ENCODE measurements around the gene SLC16A3.
A peak's percentile ranks its signal among the peaks of the same experiment; 100 is the strongest.
"Not testable (repeated sequence)": the region's sequence is repeated elsewhere in the genome, so short reads cannot be mapped to it uniquely, and the experiment has no call there.

Gene SLC16A3

GRCh38 chr17:82255402-82255972 lies 26.6 kb downstream of the SLC16A3 start:
- Histone ChIP-seq H3K36me3 (ENCODE audit: insufficient read depth, low read length) (peaks cover 77% of the 10 kb centered on the region), H3K9ac (ENCODE audit: low read depth, low read length) (no peak overlapping the region), H3K4me3 (ENCODE audit: low read length) (no peak overlapping the region), H3K4me1 (ENCODE audit: control insufficient read depth, insufficient read depth, low read length) (peaks cover 10% of the 10 kb centered on the region), H3K27me3 (ENCODE audit: control insufficient read depth, insufficient read depth, low read length) (no peaks in the 10 kb centered on the region), H3K9me3 (replicated peaks; ENCODE audit: low read length) (no peaks in the 10 kb centered on the region), H3K4me2 (ENCODE audit: low read length) (no peak overlapping the region)

GRCh38 chr17:82256242-82256885 lies 27.5 kb downstream of the SLC16A3 start:
- Histone ChIP-seq H3K4me2 (ENCODE audit: low read length) (no peak overlapping the region), H3K9ac (ENCODE audit: low read depth, low read length) (no peak overlapping the region), H3K27me3 (ENCODE audit: control insufficient read depth, insufficient read depth, low read length) (no peaks in the 10 kb centered on the region), H3K9me3 (replicated peaks; ENCODE audit: low read length) (no peaks in the 10 kb centered on the region), H3K4me1 (ENCODE audit: control insufficient read depth, insufficient read depth, low read length) (peaks cover 10% of the 10 kb centered on the region), H3K4me3 (ENCODE audit: low read length) (no peak overlapping the region), H3K36me3 (ENCODE audit: insufficient read depth, low read length) (peaks cover 77% of the 10 kb centered on the region)

DNA sequence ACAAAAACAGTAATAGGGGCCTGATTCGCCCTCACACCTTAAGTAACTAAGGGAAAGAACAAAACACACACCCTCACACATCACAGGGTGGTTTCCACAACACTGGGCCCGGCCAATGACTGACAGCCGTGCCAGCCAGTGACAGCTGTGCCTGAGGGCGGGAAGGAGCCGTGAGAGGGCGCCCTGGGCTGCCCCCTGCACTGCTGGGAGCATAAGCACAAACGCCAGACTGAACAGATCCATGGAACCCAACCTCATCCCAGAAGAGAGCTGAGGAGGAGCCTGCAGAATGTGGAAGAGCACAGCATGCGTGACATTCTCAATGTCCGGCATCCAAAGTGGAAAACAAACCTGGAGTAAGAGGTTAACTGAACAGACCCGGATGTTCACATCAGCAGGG lies 28.6 kb downstream of the SLC16A3 start:
- peaks cover 10% of the 10 kb centered on the region for H3K4me1 ChIP-seq (ENCODE audit: control insufficient read depth, insufficient read depth, low read length)
- no peaks in the 10 kb centered on the region for H3K27me3 ChIP-seq (ENCODE audit: control insufficient read depth, insufficient read depth, low read length)
- no peak overlapping the region for H3K9ac ChIP-seq (ENCODE audit: low read depth, low read length)
- H3K4me2 ChIP-seq (ENCODE audit: low read length) = no peak overlapping the region
- H3K36me3 ChIP-seq (ENCODE audit: insufficient read depth, low read length) = peaks cover 77% of the 10 kb centered on the region
- no peaks in the 10 kb centered on the region for H3K9me3 ChIP-seq (replicated peaks; ENCODE audit: low read length)
- no peak overlapping the region for H3K4me3 ChIP-seq (ENCODE audit: low read length)

DNA sequence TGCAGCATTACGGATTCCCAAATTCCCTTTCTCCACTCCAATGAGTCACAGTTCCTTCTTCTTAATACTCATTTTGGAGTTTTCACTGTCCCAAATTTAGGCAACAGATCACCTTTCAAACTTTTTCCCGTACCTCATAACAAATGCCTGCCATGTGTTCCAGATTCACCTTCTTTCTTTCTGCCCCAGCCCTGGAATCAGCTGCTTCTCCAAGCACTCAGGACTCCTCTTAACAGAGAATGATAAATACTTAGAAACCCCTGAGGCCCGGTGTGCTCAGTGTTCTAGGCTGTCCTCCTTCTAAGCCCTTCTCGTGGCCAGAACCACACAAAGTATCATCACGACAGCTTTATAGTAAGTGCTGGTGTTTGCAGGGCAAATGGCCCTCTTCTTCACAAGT lies 29.7 kb downstream of the SLC16A3 start:
- Histone ChIP-seq H3K27me3 (ENCODE audit: control insufficient read depth, insufficient read depth, low read length) (no peaks in the 10 kb centered on the region), H3K36me3 (ENCODE audit: insufficient read depth, low read length) (peaks cover 77% of the 10 kb centered on the region)

GRCh38 chr17:82259972-82260961 lies 31.4 kb downstream of the SLC16A3 start:
- not testable (repeated sequence) for H3K9me3 ChIP-seq (replicated peaks; ENCODE audit: low read length); H3K4me3 ChIP-seq (ENCODE audit: low read length); H3K9ac ChIP-seq (ENCODE audit: low read depth, low read length); H3K27me3 ChIP-seq (ENCODE audit: control insufficient read depth, insufficient read depth, low read length); H3K4me2 ChIP-seq (ENCODE audit: low read length); H3K4me1 ChIP-seq (ENCODE audit: control insufficient read depth, insufficient read depth, low read length)
- peaks cover 87% of the 10 kb centered on the region for H3K36me3 ChIP-seq (ENCODE audit: insufficient read depth, low read length)

More for the DNA sequence above, 29.7 kb downstream of the SLC16A3 start:
- Histone ChIP-seq H3K9me3 (replicated peaks; ENCODE audit: low read length) (no peaks in the 10 kb centered on the region), H3K4me1 (ENCODE audit: control insufficient read depth, insufficient read depth, low read length) (peaks cover 10% of the 10 kb centered on the region), H3K4me3 (ENCODE audit: low read length) (no peak overlapping the region), H3K4me2 (ENCODE audit: low read length) (no peak overlapping the region), H3K9ac (ENCODE audit: low read depth, low read length) (no peak overlapping the region)

DNA sequence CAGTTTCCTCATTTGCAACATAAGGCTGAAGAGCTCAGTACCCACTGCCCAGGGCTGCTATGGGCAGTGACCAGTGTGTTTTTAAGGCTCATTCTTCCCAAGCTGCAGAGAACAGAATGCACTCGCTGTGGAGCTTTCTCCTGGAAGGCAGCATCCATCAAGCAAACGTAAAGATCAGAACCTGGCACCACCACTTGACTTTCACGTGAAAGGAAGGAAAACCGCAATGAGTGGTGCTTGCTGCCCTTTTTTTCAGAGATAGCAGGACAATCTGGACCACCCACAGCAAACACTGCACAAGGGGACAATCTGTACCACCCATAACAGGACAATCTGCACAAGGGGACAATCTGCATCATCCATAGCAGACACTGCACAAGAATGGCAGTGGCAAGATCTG lies 33.5 kb downstream of the SLC16A3 start:
- Histone ChIP-seq H3K9me3 (replicated peaks; ENCODE audit: low read length) (no peaks in the 10 kb centered on the region), H3K4me2 (ENCODE audit: low read length) (no peak overlapping the region), H3K36me3 (ENCODE audit: insufficient read depth, low read length) (peaks cover 80% of the 10 kb centered on the region), H3K9ac (ENCODE audit: low read depth, low read length) (no peak overlapping the region), H3K4me3 (ENCODE audit: low read length) (no peak overlapping the region), H3K4me1 (ENCODE audit: control insufficient read depth, insufficient read depth, low read length) (peaks cover 28% of the 10 kb centered on the region), H3K27me3 (ENCODE audit: control insufficient read depth, insufficient read depth, low read length) (no peaks in the 10 kb centered on the region)

DNA sequence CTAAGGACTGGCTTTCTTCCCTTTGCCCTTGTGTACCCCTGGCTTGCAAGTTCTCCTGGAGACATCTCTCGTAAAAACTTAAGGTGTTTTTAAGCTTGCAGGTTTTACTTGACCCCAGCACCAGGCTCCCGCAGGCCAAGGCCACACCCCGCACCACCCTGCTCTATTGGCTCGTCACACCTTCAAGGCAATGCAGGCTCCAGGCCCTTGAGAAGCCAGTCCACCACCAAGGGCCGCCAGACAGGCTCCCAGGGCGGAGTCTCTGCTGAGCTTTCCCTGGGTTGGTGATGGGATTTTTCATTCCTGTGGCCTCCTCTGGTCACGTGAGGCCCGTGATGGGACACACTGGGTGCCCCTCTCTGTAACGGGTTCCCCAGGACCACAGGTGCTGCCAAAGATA lies 34.8 kb downstream of the SLC16A3 start:
- Histone ChIP-seq H3K4me2 (ENCODE audit: low read length) (no peak overlapping the region), H3K27me3 (ENCODE audit: control insufficient read depth, insufficient read depth, low read length) (no peaks in the 10 kb centered on the region), H3K9me3 (replicated peaks; ENCODE audit: low read length) (no peaks in the 10 kb centered on the region), H3K36me3 (ENCODE audit: insufficient read depth, low read length) (peaks cover 77% of the 10 kb centered on the region), H3K9ac (ENCODE audit: low read depth, low read length) (no peak overlapping the region), H3K4me3 (ENCODE audit: low read length) (no peak overlapping the region), H3K4me1 (ENCODE audit: control insufficient read depth, insufficient read depth, low read length) (peaks cover 30% of the 10 kb centered on the region)

GRCh38 chr17:82266142-82266541 lies 37.3 kb downstream of the SLC16A3 start:
- Histone ChIP-seq H3K9ac (ENCODE audit: low read depth, low read length) (peak overlapping the region; percentile 72), H3K36me3 (ENCODE audit: insufficient read depth, low read length) (peaks cover 74% of the 10 kb centered on the region), H3K4me1 (ENCODE audit: control insufficient read depth, insufficient read depth, low read length) (peaks cover 54% of the 10 kb centered on the region), H3K4me2 (ENCODE audit: low read length) (peak overlapping the region; percentile 14), H3K4me3 (ENCODE audit: low read length) (no peak overlapping the region), H3K27me3 (ENCODE audit: control insufficient read depth, insufficient read depth, low read length) (no peaks in the 10 kb centered on the region), H3K9me3 (replicated peaks; ENCODE audit: low read length) (no peaks in the 10 kb centered on the region)

DNA sequence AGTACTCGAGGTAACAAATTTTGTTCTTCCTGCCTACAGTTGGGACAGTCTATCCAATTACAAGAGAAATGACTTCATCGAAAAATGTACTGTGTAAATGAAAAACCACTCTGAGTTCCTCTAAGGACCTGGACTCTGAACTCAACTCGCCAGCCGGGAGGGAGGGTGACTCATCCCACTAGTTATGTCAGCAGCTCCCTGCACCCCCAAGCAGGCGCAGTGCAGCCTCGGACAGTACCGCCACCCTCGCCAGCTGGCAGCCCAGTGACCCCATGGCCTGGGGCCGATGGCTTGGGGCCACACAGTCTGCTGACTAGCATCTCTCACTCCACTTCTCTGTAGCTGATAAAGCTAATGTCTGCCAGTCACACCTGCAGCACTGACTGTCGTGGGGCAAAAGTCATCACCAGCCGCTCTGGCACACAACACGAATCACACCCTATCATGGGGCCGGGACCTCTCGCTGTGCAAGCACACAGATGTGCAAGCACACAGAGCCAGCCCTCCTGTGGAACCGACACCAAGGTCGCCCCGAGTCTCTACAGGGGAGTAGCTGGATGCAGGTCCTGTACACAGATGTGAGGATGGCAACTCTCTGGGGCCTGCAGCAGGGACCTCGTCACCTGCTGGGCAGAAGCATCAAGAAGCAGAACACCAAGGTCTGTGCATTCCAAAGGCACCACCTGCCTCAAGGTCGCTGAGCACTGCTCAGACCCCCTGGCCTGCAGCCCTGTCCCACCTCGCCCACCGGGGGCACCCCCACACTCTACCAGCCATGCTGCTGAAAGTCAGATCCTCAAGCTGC lies 38.9 kb downstream of the SLC16A3 start:
- Histone ChIP-seq H3K27me3 (ENCODE audit: control insufficient read depth, insufficient read depth, low read length) (no peaks in the 10 kb centered on the region), H3K9me3 (replicated peaks; ENCODE audit: low read length) (no peaks in the 10 kb centered on the region), H3K4me2 (ENCODE audit: low read length) (peak overlapping the region; percentile 80), H3K9ac (ENCODE audit: low read depth, low read length) (peak overlapping the region; percentile 72), H3K4me3 (ENCODE audit: low read length) (peak overlapping the region; percentile 61), H3K4me1 (ENCODE audit: control insufficient read depth, insufficient read depth, low read length) (peaks cover 65% of the 10 kb centered on the region), H3K36me3 (ENCODE audit: insufficient read depth, low read length) (peaks cover 67% of the 10 kb centered on the region)

GRCh38 chr17:82269138-82269881 lies 40.5 kb downstream of the SLC16A3 start:
- Histone ChIP-seq H3K27me3 (ENCODE audit: control insufficient read depth, insufficient read depth, low read length) (no peaks in the 10 kb centered on the region), H3K4me1 (ENCODE audit: control insufficient read depth, insufficient read depth, low read length) (peaks cover 72% of the 10 kb centered on the region), H3K4me3 (ENCODE audit: low read length) (peak overlapping the region; percentile 18), H3K36me3 (ENCODE audit: insufficient read depth, low read length) (peaks cover 52% of the 10 kb centered on the region), H3K9ac (ENCODE audit: low read depth, low read length) (peak overlapping the region; percentile 24), H3K9me3 (replicated peaks; ENCODE audit: low read length) (no peaks in the 10 kb centered on the region), H3K4me2 (ENCODE audit: low read length) (peak overlapping the region; percentile 89)
